ENCODE measurements around the gene ATG3. TPM values are rescaled to one million over a fixed set of nuclear protein-coding genes. Genes with fewer than 3 reads are reported as not detected.

Gene ATG3
- total RNA-seq = 10 to 100 TPM; 44.7 to 54.3 TPM

- H3K4me1 Mint-ChIP-seq (ENCODE audit: low read depth in 2 of 2) = peaks cover 24 to 40% of the 10 kb centered on the region in 2 donors
- no peaks in the 10 kb centered on the region for H3K27me3 Mint-ChIP-seq
- ATAC-seq = peak; percentile 91
- H3K4me3 Mint-ChIP-seq = peak within 1 kb of the TSS; percentile 90
- H3K9me3 Mint-ChIP-seq = no peaks in the 10 kb centered on the region
- DNase-seq (ENCODE audit: low spot score) = peak; percentile 98
- peaks cover 6% of the 10 kb centered on the region for H3K36me3 Mint-ChIP-seq
- H3K27ac Mint-ChIP-seq = peak within 1 kb of the TSS; percentile 91 to 98
These were observed at the start of gene ATG3, which contains the start of gene SLC35A5 for GRCh38 chr3:112561734-112562529. ATG3 (minus strand) TSS chr3:112561962; CDS start chr3:112561528, 434 bp downstream. SLC35A5 (plus strand) TSS chr3:112562045; CDS start chr3:112563404, 1,359 bp downstream.

DNA sequence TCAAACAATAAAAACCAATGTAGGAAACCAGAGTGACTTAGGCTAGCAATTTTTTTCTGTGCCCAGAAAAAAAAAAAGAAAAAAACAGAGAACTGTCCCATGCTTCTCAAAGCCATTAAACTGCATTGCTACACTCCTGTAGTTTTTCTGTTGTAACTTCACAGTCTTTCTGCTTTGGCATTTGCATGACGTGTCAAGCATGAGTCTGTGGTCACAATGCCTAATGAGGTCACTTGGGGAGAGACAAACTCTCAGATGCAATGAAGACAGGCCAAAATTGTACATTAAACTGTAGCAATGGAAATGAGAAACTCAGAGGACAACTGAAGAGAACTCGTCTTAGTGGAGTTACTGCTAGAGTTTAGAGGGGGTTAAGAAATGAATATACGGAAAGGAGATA, 48.4 kb upstream of the ATG3 start:
- DNase-seq (ENCODE audit: low spot score) = no peak
- Mint-ChIP-seq H3K27me3 (peaks cover 0 to 7% of the 10 kb centered on the region in 2 donors), H3K4me3 (no peak overlapping the region), H3K36me3 (no peaks in the 10 kb centered on the region), H3K27ac (no peak overlapping the region), H3K9me3 (no peaks in the 10 kb centered on the region), H3K4me1 (ENCODE audit: low read depth in 2 of 2) (peaks cover 5 to 7% of the 10 kb centered on the region in 2 donors)
- peak in 1 of 2 donors; percentile 66 for ATAC-seq

DNA sequence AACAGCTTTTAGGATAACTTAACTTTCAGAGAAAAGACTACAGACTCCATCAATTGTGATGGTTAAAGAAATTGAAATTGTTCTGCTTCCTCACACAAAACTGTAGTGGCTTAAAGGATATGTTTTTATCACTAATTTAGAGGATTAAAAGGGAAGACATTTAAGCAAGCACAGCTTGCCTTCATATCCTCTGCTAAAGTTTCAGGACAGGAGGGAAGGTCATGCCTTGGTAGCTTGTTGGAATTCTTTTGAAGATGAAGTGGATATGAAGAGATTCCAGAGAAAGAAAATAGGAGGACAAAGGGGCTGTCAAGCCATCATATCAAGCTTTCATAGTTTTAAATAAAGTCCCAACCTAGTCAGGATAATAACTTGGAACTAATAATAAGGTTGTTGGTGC, 46.1 kb upstream of the ATG3 start:
- H3K27ac Mint-ChIP-seq = no peak overlapping the region
- ATAC-seq (no peak), DNase-seq (ENCODE audit: low spot score) (no peak)
- peaks cover 0 to 7% of the 10 kb centered on the region in 2 donors for H3K27me3 Mint-ChIP-seq
- H3K9me3 Mint-ChIP-seq = no peaks in the 10 kb centered on the region
- no peak overlapping the region for H3K4me3 Mint-ChIP-seq
- H3K36me3 Mint-ChIP-seq = no peaks in the 10 kb centered on the region
- H3K4me1 Mint-ChIP-seq (ENCODE audit: low read depth in 2 of 2) = peaks cover 10 to 11% of the 10 kb centered on the region in 2 donors

GRCh38 chr3:112606098-112606497, 44.3 kb upstream of the ATG3 start:
- Mint-ChIP-seq H3K9me3 (no peaks in the 10 kb centered on the region), H3K4me3 (no peak overlapping the region), H3K4me1 (ENCODE audit: low read depth in 2 of 2) (peaks cover 16 to 20% of the 10 kb centered on the region in 2 donors), H3K27ac (no peak overlapping the region), H3K27me3 (peaks cover 0 to 7% of the 10 kb centered on the region in 2 donors), H3K36me3 (no peaks in the 10 kb centered on the region)
- ATAC-seq = no peak
- DNase-seq (ENCODE audit: low spot score) = no peak

DNA sequence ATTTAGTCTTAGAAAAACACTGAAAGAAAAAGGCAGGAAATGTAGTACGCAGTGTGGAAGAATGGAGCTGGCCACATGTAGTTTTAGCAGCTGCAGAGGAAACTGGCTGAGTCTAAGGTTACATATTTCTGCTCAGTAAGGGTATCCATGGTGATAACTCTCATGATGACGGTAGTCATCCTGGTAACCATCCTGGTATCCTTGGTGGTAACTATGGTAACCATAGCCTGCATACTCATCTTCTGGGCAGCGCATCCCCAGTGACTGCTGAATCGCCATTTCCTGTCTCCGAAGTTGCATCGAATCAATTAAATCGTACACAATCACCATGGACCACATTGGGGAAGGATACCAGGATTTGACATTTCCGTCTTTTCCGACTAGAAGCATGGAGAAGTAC, 43.5 kb upstream of the ATG3 start:
- ATAC-seq (peak; percentile 61 to 73), DNase-seq (ENCODE audit: low spot score) (no peak)
- Mint-ChIP-seq H3K4me1 (ENCODE audit: low read depth in 2 of 2) (peaks cover 16 to 18% of the 10 kb centered on the region in 2 donors), H3K27ac (no peak overlapping the region), H3K9me3 (no peaks in the 10 kb centered on the region), H3K27me3 (peaks cover 0 to 7% of the 10 kb centered on the region in 2 donors), H3K36me3 (no peaks in the 10 kb centered on the region), H3K4me3 (no peak overlapping the region)

- peaks cover 14 to 15% of the 10 kb centered on the region in 2 donors for H3K4me1 Mint-ChIP-seq (ENCODE audit: low read depth in 2 of 2)
- H3K27me3 Mint-ChIP-seq = peaks cover 0 to 5% of the 10 kb centered on the region in 2 donors
- ATAC-seq (no peak), DNase-seq (ENCODE audit: low spot score) (no peak)
- H3K9me3 Mint-ChIP-seq = no peaks in the 10 kb centered on the region
- no peak overlapping the region for H3K27ac Mint-ChIP-seq
- no peak overlapping the region for H3K4me3 Mint-ChIP-seq
- no peaks in the 10 kb centered on the region for H3K36me3 Mint-ChIP-seq
These were observed 42.8 kb upstream of the ATG3 start for GRCh38 chr3:112604536-112604935.

- Mint-ChIP-seq H3K4me3 (peak overlapping the region; percentile 26), H3K9me3 (no peaks in the 10 kb centered on the region), H3K4me1 (ENCODE audit: low read depth in 2 of 2) (peaks cover 14 to 15% of the 10 kb centered on the region in 2 donors), H3K27me3 (peaks cover 0 to 4% of the 10 kb centered on the region in 2 donors), H3K36me3 (no peaks in the 10 kb centered on the region), H3K27ac (peak overlapping the region in 1 of 2 donors; percentile 27)
- ATAC-seq = peak in 1 of 2 donors; percentile 49
- DNase-seq (ENCODE audit: low spot score) = no peak
These were observed 40.6 kb upstream of the ATG3 start for GRCh38 chr3:112602217-112602838.

DNA sequence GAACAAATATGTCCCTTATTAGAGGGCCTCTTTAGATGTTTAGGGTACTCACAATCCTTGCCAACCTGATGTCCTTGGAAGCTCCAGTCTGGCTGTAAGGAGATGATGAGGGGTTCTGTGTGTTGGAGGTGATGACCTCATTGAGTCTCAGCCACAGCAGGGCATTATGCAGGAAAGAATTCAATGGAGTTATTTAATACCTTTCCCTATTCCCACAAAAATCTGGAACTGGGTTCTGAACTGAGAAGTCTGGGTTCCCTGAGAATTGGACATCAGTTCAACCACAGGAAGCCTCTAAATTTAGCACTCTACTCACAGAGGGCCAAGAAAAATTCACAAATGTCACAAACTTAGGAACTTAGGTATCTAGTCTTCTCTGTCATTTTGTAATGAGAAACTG, 37.0 kb upstream of the ATG3 start:
- no peak for DNase-seq (ENCODE audit: low spot score)
- Mint-ChIP-seq H3K27me3 (no peaks in the 10 kb centered on the region), H3K27ac (no peak overlapping the region), H3K4me1 (ENCODE audit: low read depth in 2 of 2) (peaks cover 5 to 10% of the 10 kb centered on the region in 2 donors), H3K4me3 (no peak overlapping the region), H3K36me3 (no peaks in the 10 kb centered on the region), H3K9me3 (no peaks in the 10 kb centered on the region)
- no peak for ATAC-seq

- H3K9me3 Mint-ChIP-seq = no peaks in the 10 kb centered on the region
- peaks cover 3% of the 10 kb centered on the region for H3K36me3 Mint-ChIP-seq
- no peak for DNase-seq (ENCODE audit: low spot score)
- H3K4me1 Mint-ChIP-seq (ENCODE audit: low read depth in 2 of 2) = peaks cover 5 to 11% of the 10 kb centered on the region in 2 donors
- H3K4me3 Mint-ChIP-seq = no peak overlapping the region
- H3K27ac Mint-ChIP-seq = no peak overlapping the region
- no peaks in the 10 kb centered on the region for H3K27me3 Mint-ChIP-seq
- no peak for ATAC-seq
These were observed 36.2 kb upstream of the ATG3 start for GRCh38 chr3:112597945-112598344.

- no peak for DNase-seq (ENCODE audit: low spot score)
- Mint-ChIP-seq H3K36me3 (peaks cover 14% of the 10 kb centered on the region), H3K27me3 (no peaks in the 10 kb centered on the region), H3K9me3 (no peaks in the 10 kb centered on the region), H3K4me1 (ENCODE audit: low read depth in 2 of 2) (peaks cover 7 to 10% of the 10 kb centered on the region in 2 donors), H3K27ac (no peak overlapping the region), H3K4me3 (no peak overlapping the region)
- no peak for ATAC-seq
These were observed 33.1 kb upstream of the ATG3 start for GRCh38 chr3:112594856-112595255.

DNA sequence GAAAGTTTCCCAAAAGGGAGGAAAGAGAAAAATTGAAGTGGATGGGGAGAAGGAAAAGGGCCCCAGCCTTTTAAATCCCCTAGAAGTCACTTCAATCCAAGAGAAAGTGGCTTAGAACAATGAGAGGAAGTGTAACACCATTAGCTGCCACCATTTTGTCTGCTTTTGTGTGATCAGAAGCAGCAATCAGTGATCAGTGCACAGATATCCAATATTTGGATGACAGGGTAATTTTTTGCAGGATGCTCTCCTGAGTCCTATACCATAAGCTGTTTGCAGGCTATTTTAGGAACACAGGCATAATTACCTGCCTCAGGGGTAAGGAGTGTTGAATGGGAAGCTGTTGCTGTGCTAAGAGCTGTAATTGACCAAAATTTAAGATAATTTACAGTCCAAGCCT, 31.5 kb upstream of the ATG3 start:
- H3K4me1 Mint-ChIP-seq (ENCODE audit: low read depth in 2 of 2) = peaks cover 7 to 12% of the 10 kb centered on the region in 2 donors
- no peak overlapping the region for H3K27ac Mint-ChIP-seq
- no peak overlapping the region for H3K4me3 Mint-ChIP-seq
- DNase-seq (ENCODE audit: low spot score) (no peak), ATAC-seq (no peak)
- H3K36me3 Mint-ChIP-seq = peaks cover 16% of the 10 kb centered on the region
- no peaks in the 10 kb centered on the region for H3K27me3 Mint-ChIP-seq
- no peaks in the 10 kb centered on the region for H3K9me3 Mint-ChIP-seq

DNA sequence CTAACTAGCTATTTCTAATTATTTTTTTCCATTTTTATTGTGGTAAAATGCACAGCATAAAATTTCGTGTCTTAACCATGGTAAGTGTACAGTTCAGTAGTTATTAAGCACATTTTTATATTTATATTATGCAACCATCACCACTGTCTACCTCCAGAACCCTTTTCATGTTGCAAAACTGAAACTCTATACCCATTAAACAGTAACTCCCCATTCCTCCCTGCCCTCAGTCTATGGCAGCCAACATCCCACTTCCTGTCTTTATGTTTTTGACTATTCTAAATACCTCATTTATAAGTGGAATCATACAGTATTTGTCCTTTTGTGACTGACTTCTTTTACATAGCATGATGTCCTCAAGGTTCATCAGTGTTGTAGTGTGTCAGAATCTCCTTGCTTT, 25.6 kb upstream of the ATG3 start:
- no peak for DNase-seq (ENCODE audit: low spot score)
- H3K27me3 Mint-ChIP-seq = no peaks in the 10 kb centered on the region
- no peaks in the 10 kb centered on the region for H3K9me3 Mint-ChIP-seq
- no peak for ATAC-seq
- peaks cover 13% of the 10 kb centered on the region for H3K36me3 Mint-ChIP-seq
- no peak overlapping the region for H3K4me3 Mint-ChIP-seq
- H3K27ac Mint-ChIP-seq = no peak overlapping the region
- peaks cover 5 to 11% of the 10 kb centered on the region in 2 donors for H3K4me1 Mint-ChIP-seq (ENCODE audit: low read depth in 2 of 2)

DNA sequence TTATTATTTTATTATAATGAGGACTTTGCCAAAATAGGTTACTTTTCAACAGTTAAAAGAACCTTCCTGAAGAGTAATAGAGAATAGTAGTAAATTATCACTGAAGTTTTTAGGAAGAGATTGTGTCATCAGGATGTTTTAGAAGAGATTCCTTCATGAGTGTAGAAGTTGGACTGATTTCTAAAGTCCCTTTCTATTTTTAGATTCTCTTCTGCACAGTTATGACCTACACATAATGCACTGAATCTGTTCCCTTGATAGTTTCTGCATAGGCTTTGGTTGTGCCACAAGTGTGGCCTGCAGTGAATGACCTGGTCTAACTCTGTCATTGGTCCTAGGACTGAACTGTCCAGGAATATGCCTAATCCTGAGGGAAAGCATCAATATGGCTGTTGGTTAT, 24.0 kb upstream of the ATG3 start:
- H3K4me1 Mint-ChIP-seq (ENCODE audit: low read depth in 2 of 2) = peaks cover 4 to 11% of the 10 kb centered on the region in 2 donors
- H3K9me3 Mint-ChIP-seq = no peaks in the 10 kb centered on the region
- DNase-seq (ENCODE audit: low spot score) (no peak), ATAC-seq (no peak)
- no peak overlapping the region for H3K4me3 Mint-ChIP-seq
- H3K36me3 Mint-ChIP-seq = peaks cover 13% of the 10 kb centered on the region
- no peaks in the 10 kb centered on the region for H3K27me3 Mint-ChIP-seq
- no peak overlapping the region for H3K27ac Mint-ChIP-seq

GRCh38 chr3:112583105-112583504, 21.3 kb upstream of the ATG3 start:
- no peak overlapping the region for H3K4me3 Mint-ChIP-seq
- peaks cover 6% of the 10 kb centered on the region for H3K36me3 Mint-ChIP-seq
- DNase-seq (ENCODE audit: low spot score) = no peak

More at GRCh38 chr3:112583105-112583504, 21.3 kb upstream of the ATG3 start:
- H3K27me3 Mint-ChIP-seq = no peaks in the 10 kb centered on the region
- H3K4me1 Mint-ChIP-seq (ENCODE audit: low read depth in 2 of 2) = peaks cover 4 to 6% of the 10 kb centered on the region in 2 donors
- no peak for ATAC-seq
- H3K27ac Mint-ChIP-seq = no peak overlapping the region
- H3K9me3 Mint-ChIP-seq = no peaks in the 10 kb centered on the region

Measured in natural killer cell treated with Interleukin-12 subunit alpha and Interleukin-12 subunit beta and Interleukin-15 and Interleukin-18, amount 100 ng/mL, for 72 hours (primary cell).